Measurements from ENCODE around the gene NEDD9. TPM values are rescaled to one million over a fixed set of nuclear protein-coding genes. Genes with fewer than 3 reads are reported as not detected.

The NEDD9 gene
- total and polyA plus RNA-seq, 2 of the 13 experiments (the other 11 are each of a cell fraction or from before 2014, with no cell fraction given): 27.1 to 389 TPM

GRCh38 chr6:11232770-11233626 is 530 bp upstream of the NEDD9 start (continued):
- TF ChIP-seq ZFP41 (CRISPR knock-in tag; IDR thresholded peaks at IDR 0.05; ENCODE audit: borderline replicate concordance) (no peak), FOXK2 (IDR thresholded peaks at IDR 0.05) (peak; percentile 7; the same call in 1 of the 2 replicates), NFE2L2 (IDR thresholded peaks at IDR 0.05; ENCODE audit: low read length) (no peak), SNAPC5 (CRISPR knock-in tag; IDR thresholded peaks at IDR 0.05; ENCODE audit: borderline replicate concordance) (0 out of 2 replicates have a peak, but pooled peaks have one; percentile 66), RXRA (CRISPR knock-in tag; IDR thresholded peaks at IDR 0.05) (peak; percentile 98), ZBTB7B (CRISPR knock-in tag; IDR thresholded peaks at IDR 0.05) (peak; percentile 42; the same call in 1 of the 2 replicates), ZNF296 (CRISPR knock-in tag; conservative IDR thresholded peaks at IDR 0.05) (0 out of 2 replicates have a peak, but pooled peaks have one; percentile 47), ZNF550 (CRISPR knock-in tag; IDR thresholded peaks at IDR 0.05; ENCODE audit: borderline replicate concordance) (peak; percentile 50; the same call in 1 of the 2 replicates), ZNF432 (CRISPR knock-in tag; IDR thresholded peaks at IDR 0.05; ENCODE audit: borderline replicate concordance) (no peak), THAP9 (CRISPR knock-in tag; IDR thresholded peaks at IDR 0.05; ENCODE audit: borderline replicate concordance) (no peak), FOXA3 (CRISPR knock-in tag; IDR thresholded peaks at IDR 0.05) (peak; percentile 50), ZNF766 (CRISPR knock-in tag; IDR thresholded peaks at IDR 0.05; ENCODE audit: borderline replicate concordance) (no peak; the same call in 1 of the 2 replicates), CHCHD3 (CRISPR knock-in tag; IDR thresholded peaks at IDR 0.05) (no peak), CAMTA2 (CRISPR knock-in tag; IDR thresholded peaks at IDR 0.05; ENCODE audit: borderline replicate concordance) (no peak), SSRP1 (CRISPR knock-in tag; IDR thresholded peaks at IDR 0.05) (0 out of 2 replicates have a peak, but pooled peaks have one; percentile 53), JUND (CRISPR knock-in tag; IDR thresholded peaks at IDR 0.05) (no peak), ONECUT2 (CRISPR knock-in tag; IDR thresholded peaks at IDR 0.05) (peak; percentile 59; the same call in 1 of the 2 replicates), ZNF501 (CRISPR knock-in tag; IDR thresholded peaks at IDR 0.05) (no peak; the same call in none of the 2 replicates), TAF15 (IDR thresholded peaks at IDR 0.05; ENCODE audit: low read depth, low read length, poor library complexity, severe bottlenecking) (no peak), KMT2A (CRISPR knock-in tag; IDR thresholded peaks at IDR 0.05) (peak; percentile 62; the same call in 1 of the 2 replicates), GMEB2 (CRISPR knock-in tag; IDR thresholded peaks at IDR 0.05; ENCODE audit: low read depth) (no peak), ZNF530 (CRISPR knock-in tag; IDR thresholded peaks at IDR 0.05; ENCODE audit: low read depth) (no peak), ZNF770 (CRISPR knock-in tag; IDR thresholded peaks at IDR 0.05) (no peak), U2AF1 (optimal IDR thresholded peaks at IDR 0.05; ENCODE audit: low read depth, low read length) (no peak)

All from HepG2 (cell line).